Panc1 (cell line): ENCODE measurements around the gene ADAMTS10. TPM values are rescaled to one million over a fixed set of nuclear protein-coding genes. Genes with fewer than 3 reads are reported as not detected.

Source experiments
- ATAC-seq: fragments of 200-7000 bp; cut with Tn5 transposase; 2 replicates; pipeline ENCODE4 v1.9.1; 2020; ENCODE audit warnings: mild to moderate bottlenecking, moderate library complexity
- BruUV-seq: library from RNA; stranded (reverse); fragments of 400-500 nt; replicated peaks from 2 replicates; lab custom pipeline; 2021; lab: Mats Ljungman, UMichigan
- CTCF ChIA-PET: fragments of 300-600 bp; sonication (Branson Sonifier 250); formaldehyde crosslinking; loops from one replicate; lab custom pipeline; 2022; ENCODE audit warnings: antibody characterized with exemption; lab: Charles Lee
- POLR2A ChIA-PET: fragments of 300-600 bp; sonication (Branson Sonifier 250); formaldehyde crosslinking; loops from one replicate; lab custom pipeline; 2022; ENCODE audit warnings: antibody characterized with exemption; lab: Charles Lee
- DNase-seq: peaks from one replicate; pipeline ENCODE4 v3.0.0-alpha.2; 2010; ENCODE audit warnings: low read depth, low spot score
- H3K27ac ChIP-seq: 2 replicates; pipeline ENCODE4 v1.5.1; 2011; ENCODE audit warnings: mild to moderate bottlenecking, low read length, inconsistent platforms
- H3K27me3 ChIP-seq: fragments of 200-500 bp; sonication (Bioruptor generic); 2 replicates; pipeline ENCODE4 v1.6.0; 2014; ENCODE audit warnings: low read length, inconsistent platforms; ENCODE audit not compliant: control insufficient read depth, insufficient read depth
- H3K36me3 ChIP-seq: fragments of 200-500 bp; sonication (Bioruptor generic); 2 replicates; pipeline ENCODE4 v1.5.1; 2014; ENCODE audit warnings: inconsistent platforms, mild to moderate bottlenecking, low read length, moderate library complexity; ENCODE audit not compliant: control insufficient read depth, insufficient read depth
- H3K4me1 ChIP-seq: 2 replicates; pipeline ENCODE4 v1.5.1; 2011; ENCODE audit warnings: inconsistent platforms, mild to moderate bottlenecking, low read length, moderate library complexity; ENCODE audit not compliant: control insufficient read depth, insufficient read depth
- H3K4me3 ChIP-seq, 2 experiments: 2 replicates each; pipeline ENCODE4 v1.5.1; 2011 to 2012; ENCODE audit warnings: low read depth in 2 of 2, low read length in 2 of 2, mild to moderate bottlenecking in 2 of 2, inconsistent platforms in 1 of 2, moderate library complexity in 1 of 2
- H3K9me3 ChIP-seq: fragments of 200-500 bp; sonication (Bioruptor generic); 2 replicates; pipeline ENCODE4 v1.5.1; 2014; ENCODE audit warnings: low read depth, mild to moderate bottlenecking, inconsistent platforms, low read length, moderate library complexity; ENCODE audit not compliant: control insufficient read depth, insufficient read depth
- POLR2AphosphoS5 ChIP-seq: IDR thresholded peaks from 2 replicates; pipeline ENCODE4 v1.6.1; 2012; ENCODE audit warnings: mild to moderate bottlenecking, low read depth, low read length, moderate library complexity
- SIN3A ChIP-seq: IDR thresholded peaks from 2 replicates; pipeline ENCODE4 v1.6.1; 2012; ENCODE audit warnings: low read depth, mild to moderate bottlenecking, low read length, moderate library complexity, borderline replicate concordance; ENCODE audit not compliant: insufficient read depth
- TCF7L2 ChIP-seq: IDR thresholded peaks from 2 replicates; pipeline ENCODE4 v1.6.1; 2011; ENCODE audit warnings: mild to moderate bottlenecking, low read depth, low read length, inconsistent platforms
- in situ Hi-C: cut with HindIII; loops from 2 replicates; pipeline ENCODE4 v1.10.0; 2016; ENCODE audit warnings: low sequenced_read_pairs, low pct_unique_long_range_greater_than_20kb
- intact Hi-C: fragments of 100-400 bp; cut with micrococcal nuclease; formaldehyde crosslinking; loops from one replicate; pipeline ENCODE4 v1.10.0; 2022; ENCODE audit not compliant: unreplicated experiment
- total RNA-seq: library from RNA; stranded (reverse); gene quantifications from one replicate; pipeline ENCODE4 v1.2.1, GENCODE V29; 2021; ENCODE audit not compliant: unreplicated experiment
- TF ChIP-seq, protein P1 (sequence below), 2 experiments: IDR thresholded peaks; 2 replicates each; pipeline ENCODE4 v1.6.1; 2011 to 2012; ENCODE audit warnings: low read depth in 2 of 2, control low read depth in 1 of 2, low read length in 1 of 2, mild to moderate bottlenecking in 1 of 2, moderate library complexity in 1 of 2; ENCODE audit not compliant: insufficient read depth in 1 of 2
- TF ChIP-seq, protein P2 (sequence below): fragments of 450-650 bp; IDR thresholded peaks from 2 replicates; pipeline ENCODE4 v1.5.1; 2017; ENCODE audit warnings: mild to moderate bottlenecking

ADAMTS10 gene
- total RNA-seq, 1 experiment from 2014 or later, result 10.0 TPM

DNA sequence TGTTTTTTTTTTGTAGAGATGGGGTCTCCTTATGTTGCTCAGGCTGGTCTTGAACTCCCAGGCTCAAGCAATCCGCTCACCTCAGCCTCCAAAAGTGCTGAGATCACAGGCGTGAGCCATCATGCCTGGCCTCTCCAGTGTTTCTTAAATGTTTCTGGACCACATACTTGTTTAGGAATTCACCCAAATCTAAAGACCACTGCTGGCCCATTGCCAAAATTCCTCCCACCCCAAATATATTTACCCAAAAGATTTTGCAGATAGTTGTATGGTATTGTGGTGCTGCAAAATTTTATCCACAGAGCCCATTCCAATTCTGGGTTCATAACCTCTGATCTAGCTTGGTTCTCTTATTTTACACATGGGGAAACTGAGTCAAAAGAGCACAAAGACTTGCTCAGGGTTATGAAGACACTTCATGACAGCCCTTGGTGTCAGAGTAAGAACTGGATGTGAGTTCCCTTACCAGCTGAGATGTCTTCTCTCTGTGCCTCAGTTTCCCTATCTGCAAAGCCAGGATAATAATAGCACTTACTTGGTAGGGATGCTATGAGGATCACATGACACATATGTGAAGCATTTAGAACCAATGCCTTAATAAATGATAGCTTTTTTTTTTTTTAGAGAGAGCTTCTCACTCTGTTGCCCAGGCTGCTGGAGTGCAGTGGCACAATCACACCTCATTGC, 30.8 kb upstream of the ADAMTS10 start:
- no peaks in the 10 kb centered on the region for H3K27me3 ChIP-seq
- TF ChIP-seq, protein P1, sequence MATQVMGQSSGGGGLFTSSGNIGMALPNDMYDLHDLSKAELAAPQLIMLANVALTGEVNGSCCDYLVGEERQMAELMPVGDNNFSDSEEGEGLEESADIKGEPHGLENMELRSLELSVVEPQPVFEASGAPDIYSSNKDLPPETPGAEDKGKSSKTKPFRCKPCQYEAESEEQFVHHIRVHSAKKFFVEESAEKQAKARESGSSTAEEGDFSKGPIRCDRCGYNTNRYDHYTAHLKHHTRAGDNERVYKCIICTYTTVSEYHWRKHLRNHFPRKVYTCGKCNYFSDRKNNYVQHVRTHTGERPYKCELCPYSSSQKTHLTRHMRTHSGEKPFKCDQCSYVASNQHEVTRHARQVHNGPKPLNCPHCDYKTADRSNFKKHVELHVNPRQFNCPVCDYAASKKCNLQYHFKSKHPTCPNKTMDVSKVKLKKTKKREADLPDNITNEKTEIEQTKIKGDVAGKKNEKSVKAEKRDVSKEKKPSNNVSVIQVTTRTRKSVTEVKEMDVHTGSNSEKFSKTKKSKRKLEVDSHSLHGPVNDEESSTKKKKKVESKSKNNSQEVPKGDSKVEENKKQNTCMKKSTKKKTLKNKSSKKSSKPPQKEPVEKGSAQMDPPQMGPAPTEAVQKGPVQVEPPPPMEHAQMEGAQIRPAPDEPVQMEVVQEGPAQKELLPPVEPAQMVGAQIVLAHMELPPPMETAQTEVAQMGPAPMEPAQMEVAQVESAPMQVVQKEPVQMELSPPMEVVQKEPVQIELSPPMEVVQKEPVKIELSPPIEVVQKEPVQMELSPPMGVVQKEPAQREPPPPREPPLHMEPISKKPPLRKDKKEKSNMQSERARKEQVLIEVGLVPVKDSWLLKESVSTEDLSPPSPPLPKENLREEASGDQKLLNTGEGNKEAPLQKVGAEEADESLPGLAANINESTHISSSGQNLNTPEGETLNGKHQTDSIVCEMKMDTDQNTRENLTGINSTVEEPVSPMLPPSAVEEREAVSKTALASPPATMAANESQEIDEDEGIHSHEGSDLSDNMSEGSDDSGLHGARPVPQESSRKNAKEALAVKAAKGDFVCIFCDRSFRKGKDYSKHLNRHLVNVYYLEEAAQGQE (IDR thresholded peaks at IDR 0.05; ENCODE audit: insufficient read depth in 1 of 2, low read depth in 2 of 2, low read length in 1 of 2), result no peak
- TF ChIP-seq POLR2AphosphoS5, result no peak
- TF ChIP-seq, protein P2, sequence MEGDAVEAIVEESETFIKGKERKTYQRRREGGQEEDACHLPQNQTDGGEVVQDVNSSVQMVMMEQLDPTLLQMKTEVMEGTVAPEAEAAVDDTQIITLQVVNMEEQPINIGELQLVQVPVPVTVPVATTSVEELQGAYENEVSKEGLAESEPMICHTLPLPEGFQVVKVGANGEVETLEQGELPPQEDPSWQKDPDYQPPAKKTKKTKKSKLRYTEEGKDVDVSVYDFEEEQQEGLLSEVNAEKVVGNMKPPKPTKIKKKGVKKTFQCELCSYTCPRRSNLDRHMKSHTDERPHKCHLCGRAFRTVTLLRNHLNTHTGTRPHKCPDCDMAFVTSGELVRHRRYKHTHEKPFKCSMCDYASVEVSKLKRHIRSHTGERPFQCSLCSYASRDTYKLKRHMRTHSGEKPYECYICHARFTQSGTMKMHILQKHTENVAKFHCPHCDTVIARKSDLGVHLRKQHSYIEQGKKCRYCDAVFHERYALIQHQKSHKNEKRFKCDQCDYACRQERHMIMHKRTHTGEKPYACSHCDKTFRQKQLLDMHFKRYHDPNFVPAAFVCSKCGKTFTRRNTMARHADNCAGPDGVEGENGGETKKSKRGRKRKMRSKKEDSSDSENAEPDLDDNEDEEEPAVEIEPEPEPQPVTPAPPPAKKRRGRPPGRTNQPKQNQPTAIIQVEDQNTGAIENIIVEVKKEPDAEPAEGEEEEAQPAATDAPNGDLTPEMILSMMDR, result no peak
- no peak for TF ChIP-seq SIN3A
- TF ChIP-seq TCF7L2, result no peak
- no peaks in the 10 kb centered on the region for H3K9me3 ChIP-seq
- DNase-seq (no peak), ATAC-seq (no peak)
- CTCF ChIA-PET, result interaction anchor here (0.5 to 0.7 kb wide), 2 partner anchors 579 to 1172 kb away, joined by 4 to 11 read pairs; no protein-coding TSS in a partner anchor
- in situ Hi-C loops (no loop called here), intact Hi-C loops (no loop called here)
- no peak overlapping the region for H3K27ac ChIP-seq
- POLR2A ChIA-PET, result interaction anchor here (0.7 kb wide), 1 partner anchor 277 kb away, joined by 4 read pairs; no protein-coding TSS in a partner anchor
- H3K4me3 ChIP-seq, result no peak overlapping the region
- H3K36me3 ChIP-seq, result no peaks in the 10 kb centered on the region
- peaks cover 12% of the 10 kb centered on the region for H3K4me1 ChIP-seq
- BruUV-seq, result no TSS peak

DNA sequence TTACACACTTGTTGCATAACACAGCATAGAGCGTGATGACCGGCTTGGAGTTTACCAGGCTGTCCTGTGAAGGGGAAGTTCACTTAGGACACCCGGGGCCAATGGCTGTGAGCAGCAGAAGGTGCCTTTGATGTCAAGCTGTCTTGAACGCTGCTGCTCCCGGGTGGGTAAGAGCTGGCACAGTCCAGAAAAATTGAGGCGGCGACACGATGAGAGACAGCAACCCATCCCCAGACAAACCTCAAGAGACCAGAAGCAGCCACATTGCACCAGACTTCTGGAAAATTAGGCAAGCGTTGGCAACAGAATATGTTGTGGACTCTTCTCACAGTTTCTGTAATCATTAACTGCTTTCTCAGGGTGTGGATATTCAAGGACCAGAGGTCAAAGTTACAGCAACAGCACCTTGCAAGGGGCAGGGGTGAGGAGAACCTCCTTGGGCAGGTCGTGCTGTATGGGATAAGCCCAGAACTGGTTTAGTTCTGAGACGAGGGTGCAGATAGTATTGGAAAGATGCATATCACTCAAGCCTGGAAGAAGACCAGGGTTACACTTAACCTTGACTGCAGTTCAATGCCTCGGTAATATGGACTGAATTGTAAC, 30.0 kb upstream of the ADAMTS10 start:
- Histone ChIP-seq H3K36me3 (no peaks in the 10 kb centered on the region), H3K4me1 (peaks cover 12% of the 10 kb centered on the region), H3K4me3 (no peak overlapping the region), H3K27ac (no peak overlapping the region), H3K9me3 (no peaks in the 10 kb centered on the region), H3K27me3 (no peaks in the 10 kb centered on the region)
- TF ChIP-seq, protein P2, result no peak
- TF ChIP-seq TCF7L2 (no peak), SIN3A (no peak), POLR2AphosphoS5 (no peak)
- TF ChIP-seq, protein P1 (IDR thresholded peaks at IDR 0.05; ENCODE audit: insufficient read depth in 1 of 2, low read depth in 2 of 2, low read length in 1 of 2), result no peak
- POLR2A ChIA-PET, result no interaction called here
- intact Hi-C loops, result no loop called here
- ATAC-seq, result no peak
- DNase-seq, result no peak
- BruUV-seq, result no TSS peak
- CTCF ChIA-PET, result interaction anchor here (0.6 kb wide), 1 partner anchor 23 kb away, joined by 3 read pairs; no protein-coding TSS in a partner anchor
- in situ Hi-C loops, result no loop called here
